ENCODE data around the gene CTNNA3.

- TF ChIP-seq ZNF335 (tag by site-specific recombination; conservative IDR thresholded peaks at IDR 0.05) (no peak), CTCF (tag by site-specific recombination; IDR thresholded peaks at IDR 0.05) (no peak), ZNF488 (tag by site-specific recombination; IDR thresholded peaks at IDR 0.05) (no peak)
These were observed 909.3 kb downstream of the CTNNA3 start for GRCh38 chr10:66786709-66787108.
